ENCODE results near the gene POLD2.

DNA sequence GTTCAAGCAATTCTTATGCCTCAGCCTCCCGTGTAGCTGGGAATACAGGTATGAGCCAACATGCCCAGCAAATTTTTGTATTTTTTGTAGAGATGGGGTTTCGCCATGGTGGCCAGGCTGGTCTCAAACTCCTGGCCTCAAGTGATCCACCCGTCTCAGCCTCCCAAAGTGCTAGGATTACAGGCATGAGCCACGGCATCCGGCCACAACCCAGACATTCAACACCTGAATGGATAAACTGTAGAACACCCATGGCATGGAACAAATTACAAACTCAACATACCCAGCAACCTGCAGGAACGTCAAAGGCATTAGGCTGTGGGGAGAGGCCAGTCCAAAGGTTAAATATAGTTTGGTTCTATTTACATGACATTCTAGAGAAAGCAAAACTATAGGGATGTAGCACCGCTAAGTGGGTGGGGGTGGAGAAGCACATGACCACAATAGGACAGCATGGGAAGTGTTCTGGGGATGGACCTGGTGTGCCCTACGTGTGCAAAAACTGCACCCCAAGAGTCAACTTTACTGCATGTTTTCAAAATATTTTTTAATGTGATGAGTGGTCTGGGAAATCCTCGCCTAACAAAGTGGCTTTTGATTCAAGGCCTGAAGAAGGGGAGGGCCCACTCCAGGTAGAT lies 51.5 kb downstream of the POLD2 start:
- TF ChIP-seq EZH2 (IDR thresholded peaks at IDR 0.05; ENCODE audit: borderline replicate concordance, insufficient read depth, low read length, poor library complexity, severe bottlenecking) = no peak
- TF ChIP-seq, protein P1, sequence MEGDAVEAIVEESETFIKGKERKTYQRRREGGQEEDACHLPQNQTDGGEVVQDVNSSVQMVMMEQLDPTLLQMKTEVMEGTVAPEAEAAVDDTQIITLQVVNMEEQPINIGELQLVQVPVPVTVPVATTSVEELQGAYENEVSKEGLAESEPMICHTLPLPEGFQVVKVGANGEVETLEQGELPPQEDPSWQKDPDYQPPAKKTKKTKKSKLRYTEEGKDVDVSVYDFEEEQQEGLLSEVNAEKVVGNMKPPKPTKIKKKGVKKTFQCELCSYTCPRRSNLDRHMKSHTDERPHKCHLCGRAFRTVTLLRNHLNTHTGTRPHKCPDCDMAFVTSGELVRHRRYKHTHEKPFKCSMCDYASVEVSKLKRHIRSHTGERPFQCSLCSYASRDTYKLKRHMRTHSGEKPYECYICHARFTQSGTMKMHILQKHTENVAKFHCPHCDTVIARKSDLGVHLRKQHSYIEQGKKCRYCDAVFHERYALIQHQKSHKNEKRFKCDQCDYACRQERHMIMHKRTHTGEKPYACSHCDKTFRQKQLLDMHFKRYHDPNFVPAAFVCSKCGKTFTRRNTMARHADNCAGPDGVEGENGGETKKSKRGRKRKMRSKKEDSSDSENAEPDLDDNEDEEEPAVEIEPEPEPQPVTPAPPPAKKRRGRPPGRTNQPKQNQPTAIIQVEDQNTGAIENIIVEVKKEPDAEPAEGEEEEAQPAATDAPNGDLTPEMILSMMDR (IDR thresholded peaks at IDR 0.05; ENCODE audit: poor library complexity, severe bottlenecking) = no peak
- TF ChIP-seq REST (IDR thresholded peaks at IDR 0.05; ENCODE audit: borderline replicate concordance) = no peak
- TF ChIP-seq EP300 (conservative IDR thresholded peaks at IDR 0.05; ENCODE audit: poor library complexity, severe bottlenecking) = no peak
- no peak for TF ChIP-seq POLR2AphosphoS5 (IDR thresholded peaks at IDR 0.05)
- TF ChIP-seq MXI1 (conservative IDR thresholded peaks at IDR 0.05; ENCODE audit: poor library complexity, severe bottlenecking) = no peak
- TF ChIP-seq SMC3 (conservative IDR thresholded peaks at IDR 0.05; ENCODE audit: poor library complexity) = no peak
- no peak for TF ChIP-seq TAF1 (IDR thresholded peaks at IDR 0.05; ENCODE audit: low read depth)
